Erythroblast (primary cell): ENCODE data around the gene HAUS3.

Source experiments
- GATA1 ChIP-seq: IDR thresholded peaks from 2 replicates; pipeline ENCODE4 v1.6.1; 2011; ENCODE audit warnings: low read depth, mild to moderate bottlenecking, control low read depth, low read length, moderate library complexity
- POLR2A ChIP-seq: IDR thresholded peaks from 2 replicates; pipeline ENCODE4 v1.6.1; 2011; ENCODE audit warnings: mild to moderate bottlenecking, low read length

GRCh38 chr4:2263926-2264321, 22.0 kb upstream of the HAUS3 start:
- no peak for TF ChIP-seq POLR2A
- no peak for TF ChIP-seq GATA1
